GM12865 (cell line): ENCODE results near the gene ALDOA.

Experiments used
- DNase-seq: peaks from one replicate; pipeline ENCODE4 v3.0.0; 2010; ENCODE audit warnings: low read depth
- H3K4me3 ChIP-seq: 2 replicates; pipeline ENCODE4 v1.5.1; 2011; ENCODE audit warnings: mild to moderate bottlenecking, low read depth, low read length, control low read depth
- CTCF ChIP-seq: IDR thresholded peaks from 2 replicates; pipeline ENCODE4 v1.5.1; 2011; ENCODE audit warnings: low read length, control low read depth, low read depth, inconsistent platforms; ENCODE audit not compliant: insufficient read depth; ENCODE audit errors: missing control alignments

The ALDOA gene

GRCh38 chr16:30090610-30091331 lies 25.2 kb downstream of the ALDOA start:
- DNase-seq = no peak
- TF ChIP-seq CTCF = no peak
- H3K4me3 ChIP-seq = peak overlapping the region; percentile 70

GRCh38 chr16:30091474-30092372 lies 26.2 kb downstream of the ALDOA start, which contains the start of gene TBX6:
Gene TBX6, minus strand, starts transcription at chr16:30091924. Its CDS starts 731 bp downstream, at chr16:30091193.
- peak within 1 kb of the TSS; percentile 87 for H3K4me3 ChIP-seq
- DNase-seq = peak; percentile 97
- peak; percentile 88 for TF ChIP-seq CTCF

- peak; percentile 95 for DNase-seq
- TF ChIP-seq CTCF = peak; percentile 93
- peak overlapping the region; percentile 87 for H3K4me3 ChIP-seq
Measured at GRCh38 chr16:30092373-30093010, 26.9 kb downstream of the ALDOA start.

GRCh38 chr16:30094541-30095165 lies 29.1 kb downstream of the ALDOA start:
- DNase-seq = no peak
- TF ChIP-seq CTCF = no peak
- H3K4me3 ChIP-seq = peak overlapping the region; percentile 76

- no peak for TF ChIP-seq CTCF
- no peak for DNase-seq
- peak overlapping the region; percentile 76 for H3K4me3 ChIP-seq
Measured at GRCh38 chr16:30095166-30096078, 29.9 kb downstream of the ALDOA start.
